PC-9 (cell line): Measurements from ENCODE around the gene PNMA8B. TPM values are rescaled to one million over a fixed set of nuclear protein-coding genes. Genes with fewer than 3 reads are reported as not detected.

Experiments
- BruUV-seq: library from RNA; stranded (reverse); fragments of 400-500 nt; replicated peaks from 2 replicates; lab custom pipeline; 2021; lab: Mats Ljungman, UMichigan
- CTCF ChIA-PET: fragments of 300-600 bp; sonication (Branson Sonifier 250); formaldehyde crosslinking; loops from one replicate; lab custom pipeline; 2022; ENCODE audit warnings: antibody characterized with exemption; lab: Charles Lee
- POLR2A ChIA-PET: fragments of 300-600 bp; sonication (Branson Sonifier 250); formaldehyde crosslinking; loops from one replicate; lab custom pipeline; 2022; ENCODE audit warnings: antibody characterized with exemption; ENCODE audit not compliant: unreplicated experiment; lab: Charles Lee
- DNase-seq, 2 experiments: peaks; one replicate each; pipeline versions ENCODE4 v3.0.0 to v3.0.0-alpha.2; 2015 to 2022; ENCODE audit warnings: mixed read lengths in 1 of 2
- H2AFZ ChIP-seq: fragments of 200-600 bp; sonication (generic); 2 replicates; pipeline ENCODE4 v1.8.1; 2017; ENCODE audit warnings: antibody characterized with exemption
- H3F3A ChIP-seq: fragments of 200-600 bp; sonication (generic); 2 replicates; pipeline ENCODE4 v1.8.1; 2017; ENCODE audit warnings: antibody characterized with exemption, mild to moderate bottlenecking, low read depth; ENCODE audit not compliant: insufficient read depth
- H3K27ac ChIP-seq: fragments of 200-600 bp; sonication (generic); 2 replicates; pipeline ENCODE4 v1.6.1; 2016; ENCODE audit warnings: mixed run types
- H3K27me3 ChIP-seq: fragments of 200-600 bp; sonication (generic); 2 replicates; pipeline ENCODE4 v1.6.1; 2016; ENCODE audit warnings: low read depth, mixed run types; ENCODE audit not compliant: insufficient read depth
- H3K36me3 ChIP-seq: fragments of 200-600 bp; sonication (generic); 2 replicates; pipeline ENCODE4 v1.6.1; 2016; ENCODE audit warnings: low read depth, mixed run types
- H3K4me1 ChIP-seq: fragments of 200-600 bp; sonication (generic); replicated peaks from 2 replicates; pipeline ENCODE4 v1.6.1; 2016; ENCODE audit warnings: mixed run types; ENCODE audit not compliant: insufficient read depth
- H3K4me2 ChIP-seq: fragments of 200-600 bp; sonication (generic); 2 replicates; pipeline ENCODE4 v1.6.1; 2017; ENCODE audit warnings: mixed run types
- H3K4me3 ChIP-seq: fragments of 200-600 bp; sonication (generic); 2 replicates; pipeline ENCODE4 v1.6.1; 2016; ENCODE audit warnings: mixed run types
- H3K79me2 ChIP-seq: fragments of 200-600 bp; sonication (generic); 2 replicates; pipeline ENCODE4 v1.6.1; 2017; ENCODE audit warnings: low read depth, mixed run types
- H3K9me2 ChIP-seq: fragments of 200-600 bp; sonication (generic); 2 replicates; pipeline ENCODE4 v1.8.1; 2017; ENCODE audit warnings: mild to moderate bottlenecking; ENCODE audit not compliant: insufficient read depth
- H3K9me3 ChIP-seq: fragments of 200-600 bp; sonication (generic); 2 replicates; pipeline ENCODE4 v1.8.1; 2016; ENCODE audit warnings: low read depth; ENCODE audit not compliant: insufficient read depth
- H4K20me1 ChIP-seq: fragments of 200-600 bp; sonication (generic); 2 replicates; pipeline ENCODE4 v1.8.1; 2017; ENCODE audit not compliant: insufficient read depth
- CTCF ChIP-seq: fragments of 200-600 bp; sonication (generic); conservative IDR thresholded peaks from 2 replicates; pipeline ENCODE4 v1.6.1; 2017; ENCODE audit warnings: mixed run types, antibody characterized with exemption, mild to moderate bottlenecking, moderate library complexity
- EZH2 ChIP-seq: fragments of 200-600 bp; sonication (generic); IDR thresholded peaks from 2 replicates; pipeline ENCODE4 v1.8.0; 2017; ENCODE audit warnings: antibody characterized with exemption, low read depth
- intact Hi-C: fragments of 100-400 bp; cut with micrococcal nuclease; formaldehyde crosslinking; loops from one replicate; pipeline ENCODE4 v1.10.0; 2022; ENCODE audit not compliant: unreplicated experiment
- total RNA-seq: library from RNA; stranded (reverse); gene quantifications from 2 replicates; pipeline ENCODE4 v1.2.3, GENCODE V29; 2021

PNMA8B gene
- total RNA-seq, 1 experiment from 2014 or later: not detected

GRCh38 chr19:46492841-46493235 lies 2.8 kb downstream of the PNMA8B start:
- DNase-seq: no peak
- Histone ChIP-seq H3K4me1 (no peaks in the 10 kb centered on the region), H3K9me2 (no peaks in the 10 kb centered on the region), H2AFZ (no peak overlapping the region), H3K27me3 (peaks cover 74% of the 10 kb centered on the region), H3K4me3 (no peak overlapping the region), H3K27ac (no peak overlapping the region), H3K4me2 (no peak overlapping the region), H3F3A (no peaks in the 10 kb centered on the region), H3K36me3 (no peaks in the 10 kb centered on the region), H3K79me2 (no peaks in the 10 kb centered on the region), H3K9me3 (no peaks in the 10 kb centered on the region), H4K20me1 (no peaks in the 10 kb centered on the region)
- TF ChIP-seq CTCF (no peak), EZH2 (no peak)
- POLR2A ChIA-PET: no interaction called here
- no TSS peak for BruUV-seq
- intact Hi-C loops: no loop called here
- CTCF ChIA-PET: interaction anchor here (0.6 kb wide), 1 partner anchor 175 kb away, joined by 6 read pairs; no protein-coding TSS in a partner anchor

- Histone ChIP-seq H3K9me2 (no peaks in the 10 kb centered on the region), H3F3A (no peaks in the 10 kb centered on the region), H3K27me3 (peaks cover 80% of the 10 kb centered on the region), H2AFZ (no peak overlapping the region), H3K27ac (no peak overlapping the region), H3K4me1 (no peaks in the 10 kb centered on the region), H4K20me1 (no peaks in the 10 kb centered on the region), H3K36me3 (no peaks in the 10 kb centered on the region), H3K9me3 (no peaks in the 10 kb centered on the region), H3K79me2 (no peaks in the 10 kb centered on the region), H3K4me2 (no peak overlapping the region), H3K4me3 (no peak overlapping the region)
- BruUV-seq: no TSS peak
- intact Hi-C loops: no loop called here
- ChIA-PET POLR2A (no interaction called here), CTCF (no interaction called here)
- no peak for DNase-seq
- TF ChIP-seq CTCF: no peak
- no peak for TF ChIP-seq EZH2
Observed at GRCh38 chr19:46491975-46492682, 3.5 kb downstream of the PNMA8B start.

GRCh38 chr19:46490774-46491173 lies 4.9 kb downstream of the PNMA8B start:
- no peaks in the 10 kb centered on the region for H3K4me1 ChIP-seq
- no peak overlapping the region for H3K4me2 ChIP-seq
- no peaks in the 10 kb centered on the region for H3K9me3 ChIP-seq
- H3K27ac ChIP-seq: no peak overlapping the region
- peaks cover 85% of the 10 kb centered on the region for H3K27me3 ChIP-seq
- H4K20me1 ChIP-seq: no peaks in the 10 kb centered on the region
- BruUV-seq: no TSS peak
- DNase-seq: no peak
- H3K36me3 ChIP-seq: no peaks in the 10 kb centered on the region
- intact Hi-C loops: no loop called here
- H3K79me2 ChIP-seq: no peaks in the 10 kb centered on the region
- H2AFZ ChIP-seq: no peak overlapping the region
- CTCF ChIA-PET: no interaction called here
- no peak overlapping the region for H3K4me3 ChIP-seq
- TF ChIP-seq CTCF (no peak), EZH2 (no peak)
- H3F3A ChIP-seq: no peaks in the 10 kb centered on the region
- H3K9me2 ChIP-seq: no peaks in the 10 kb centered on the region
- POLR2A ChIA-PET: interaction anchor here (0.6 kb wide), 1 partner anchor 80 kb away, joined by 7 read pairs; no protein-coding TSS in a partner anchor
